Dendritic cell treated with granulocyte-macrophage colony-stimulating factor and Interleukin-4, amounts not matched to agents 40 ng/mL and 50 ng/mL, for 4 days (primary cell): ENCODE results near the gene DCP2.

Source experiments
- H3K27ac Mint-ChIP-seq: one replicate; pipeline ENCODE4 v1.8.0; 2022; ENCODE audit warnings: mild to moderate bottlenecking, mixed read lengths
- H3K27me3 Mint-ChIP-seq: one replicate; pipeline ENCODE4 v1.8.0; 2022; ENCODE audit warnings: mild to moderate bottlenecking, mixed read lengths
- H3K36me3 Mint-ChIP-seq: one replicate; pipeline ENCODE4 v1.8.0; 2022; ENCODE audit warnings: low read depth, mixed read lengths
- H3K4me1 Mint-ChIP-seq: one replicate; pipeline ENCODE4 v1.8.0; 2022; ENCODE audit warnings: low read depth, mixed read lengths
- H3K4me3 Mint-ChIP-seq: one replicate; pipeline ENCODE4 v1.8.0; 2022; ENCODE audit warnings: mild to moderate bottlenecking, moderate library complexity, mixed read lengths
- H3K9me3 Mint-ChIP-seq: one replicate; pipeline ENCODE4 v1.8.0; 2022; ENCODE audit warnings: mixed read lengths
- intact Hi-C: fragments of 100-400 bp; cut with micrococcal nuclease; formaldehyde crosslinking; loops from one replicate; pipeline ENCODE4 v1.15.0; 2022

The DCP2 gene

DNA sequence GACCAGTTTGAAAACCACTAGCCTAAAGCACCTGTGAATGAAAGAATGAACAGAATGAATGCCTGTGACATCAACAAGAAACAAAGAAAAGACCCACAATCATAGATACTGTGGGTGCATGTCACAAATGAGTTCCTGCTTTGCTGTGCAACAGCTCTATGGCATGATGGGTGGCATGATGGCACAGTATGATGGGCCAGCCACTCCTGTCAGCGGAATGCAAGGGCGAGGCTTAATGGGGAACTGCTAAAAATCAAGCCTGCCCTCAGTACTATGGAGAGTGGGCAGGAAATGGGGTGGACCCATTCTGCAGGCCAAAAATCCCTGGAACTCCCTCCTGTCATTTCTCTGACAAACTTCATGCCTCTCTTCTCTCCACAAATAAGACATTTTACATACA lies 89.0 kb downstream of the DCP2 start:
- Mint-ChIP-seq H3K4me1 (no peaks in the 10 kb centered on the region), H3K36me3 (no peaks in the 10 kb centered on the region), H3K27me3 (peaks cover 7% of the 10 kb centered on the region), H3K9me3 (no peaks in the 10 kb centered on the region), H3K27ac (no peak overlapping the region), H3K4me3 (no peak overlapping the region)
- intact Hi-C loops: no loop called here

DNA sequence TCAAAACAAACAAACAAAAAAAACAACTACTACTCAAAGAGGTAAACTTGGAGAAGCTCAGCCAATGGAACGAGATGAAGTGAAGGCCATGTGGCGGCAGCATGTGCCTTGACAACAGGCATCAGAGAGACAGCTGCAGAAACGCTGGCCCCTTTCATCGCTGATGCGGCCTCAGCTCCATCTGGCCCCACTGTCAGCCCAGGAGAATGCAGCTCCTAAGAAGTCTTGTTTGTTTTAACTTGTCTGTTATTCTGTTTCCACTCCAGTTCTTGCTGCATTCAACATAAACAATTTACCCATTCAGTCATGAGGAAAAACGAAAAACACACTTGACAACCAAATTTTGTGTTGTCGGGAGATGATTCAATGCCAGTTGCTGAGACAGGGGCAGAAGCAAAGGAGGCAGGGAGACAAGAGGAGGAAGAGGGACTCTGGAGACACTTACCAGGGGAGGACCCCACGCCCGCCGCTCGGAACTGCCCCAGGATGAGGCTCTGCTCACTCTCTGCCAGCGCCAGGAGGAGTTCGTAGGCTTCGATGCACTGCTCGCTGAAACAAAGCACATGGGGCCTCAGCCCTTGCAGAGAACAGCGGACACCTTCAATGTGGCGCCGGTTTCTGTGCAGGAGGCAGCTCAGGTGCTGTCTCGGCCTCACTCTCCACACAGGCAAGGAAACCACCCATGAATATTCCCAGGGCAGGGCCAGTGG lies 91.2 kb downstream of the DCP2 start:
- intact Hi-C loops: no loop called here
- H3K27ac Mint-ChIP-seq: no peak overlapping the region

DNA sequence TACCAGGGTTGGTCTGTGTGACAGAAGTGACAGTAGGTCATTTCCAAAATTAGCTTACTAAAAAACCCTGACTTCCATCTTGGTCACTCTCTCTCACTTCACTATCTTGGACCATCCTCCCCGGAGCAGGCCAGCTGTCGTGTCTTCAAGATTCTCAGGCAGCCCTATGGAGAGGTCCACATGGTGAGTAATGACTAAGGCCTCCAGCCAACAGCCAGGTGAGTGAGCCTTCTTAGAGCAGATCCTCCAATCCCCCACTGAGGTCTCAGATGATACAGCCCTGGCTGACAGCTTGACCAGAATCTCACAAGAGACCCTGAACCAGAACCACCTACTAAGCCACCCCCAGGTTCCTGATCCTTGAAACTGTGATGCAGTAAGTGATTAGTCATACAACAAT lies 92.0 kb downstream of the DCP2 start:
- no peak overlapping the region for H3K4me3 Mint-ChIP-seq
- peaks cover 4% of the 10 kb centered on the region for H3K27me3 Mint-ChIP-seq
- H3K27ac Mint-ChIP-seq: no peak overlapping the region
- H3K9me3 Mint-ChIP-seq: no peaks in the 10 kb centered on the region
- no peaks in the 10 kb centered on the region for H3K4me1 Mint-ChIP-seq
- intact Hi-C loops: no loop called here
- no peaks in the 10 kb centered on the region for H3K36me3 Mint-ChIP-seq

More for the DNA sequence above, 91.2 kb downstream of the DCP2 start:
- Mint-ChIP-seq H3K9me3 (no peaks in the 10 kb centered on the region), H3K27me3 (peaks cover 5% of the 10 kb centered on the region), H3K4me1 (no peaks in the 10 kb centered on the region), H3K36me3 (no peaks in the 10 kb centered on the region), H3K4me3 (no peak overlapping the region)
